Measurements from ENCODE around the gene PRKAG1.

DNA sequence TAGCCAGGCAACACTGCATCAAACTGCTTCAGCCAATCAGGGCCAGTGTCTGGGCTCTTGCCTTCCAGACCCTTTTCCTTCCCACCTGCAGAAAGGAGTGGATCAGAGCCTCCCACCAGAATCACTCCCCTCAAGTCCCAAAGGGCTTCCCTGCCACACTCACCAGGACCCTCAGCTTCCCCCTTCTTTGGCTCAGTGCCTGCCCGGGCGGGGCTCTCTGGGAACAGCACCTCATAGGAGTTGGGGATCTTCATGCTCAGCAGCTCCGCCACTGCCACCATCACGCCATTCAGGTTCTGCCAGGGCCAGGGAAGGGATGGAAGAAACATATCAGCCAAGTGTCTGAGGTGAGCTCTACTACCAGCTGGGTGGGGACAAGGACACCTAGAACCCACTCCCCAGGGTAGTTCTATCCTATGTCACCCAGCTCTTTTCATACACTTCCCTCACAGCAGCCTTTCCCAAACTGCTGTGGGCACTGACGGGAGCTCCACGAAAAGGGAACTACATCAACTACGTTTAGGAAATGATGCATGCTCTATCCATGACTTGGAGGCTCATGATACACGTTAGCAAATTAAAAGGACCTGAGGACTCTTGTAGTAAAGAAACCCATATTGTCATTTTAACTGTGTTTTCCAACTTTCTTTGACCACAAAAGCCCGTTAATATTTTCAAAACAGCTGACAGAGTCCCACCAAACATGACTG is 9.4 kb upstream of the PRKAG1 start:
- TF ChIP-seq CREB1 (CRISPR knock-in tag; IDR thresholded peaks at IDR 0.05) (no peak), JUN (CRISPR knock-in tag; IDR thresholded peaks at IDR 0.05) (no peak), RELA (CRISPR knock-in tag; IDR thresholded peaks at IDR 0.05; ENCODE audit: borderline replicate concordance) (no peak)
